Activated CD4-positive, alpha-beta T cell treated with anti-CD3 and anti-CD28 coated beads for 36 hours (primary cell): ENCODE measurements around the gene ADAMTS12. TPM values are rescaled to one million over a fixed set of nuclear protein-coding genes. Genes with fewer than 3 reads are reported as not detected.

ENCODE experiments used
- ATAC-seq: fragments of 200-7000 bp; cut with Tn5 transposase; one replicate; pipeline ENCODE4 v1.10.0; 2021; ENCODE audit warnings: mild to moderate bottlenecking, moderate library complexity
- CTCF ChIA-PET: fragments of 350-600 bp; sonication (Branson Sonifier 250); formaldehyde crosslinking; loops from one replicate; lab custom pipeline; 2021; ENCODE audit warnings: antibody characterized with exemption; lab: Charles Lee
- POLR2A ChIA-PET: fragments of 350-600 bp; sonication (Branson Sonifier 250); formaldehyde crosslinking; loops from one replicate; lab custom pipeline; 2021; ENCODE audit warnings: antibody characterized with exemption, inconsistent platforms; lab: Charles Lee
- DNase-seq: peaks from one replicate; pipeline ENCODE4 v3.0.0-alpha.2; 2020
- H3K27ac Mint-ChIP-seq: one replicate; pipeline ENCODE4 v1.8.0; 2021; ENCODE audit warnings: mixed read lengths
- H3K27me3 Mint-ChIP-seq: one replicate; pipeline ENCODE4 v1.8.0; 2021; ENCODE audit warnings: mixed read lengths
- H3K36me3 Mint-ChIP-seq: one replicate; pipeline ENCODE4 v1.8.0; 2021; ENCODE audit warnings: low read depth, mixed read lengths
- H3K4me1 Mint-ChIP-seq: one replicate; pipeline ENCODE4 v1.8.0; 2021; ENCODE audit warnings: mixed read lengths
- H3K4me3 Mint-ChIP-seq: one replicate; pipeline ENCODE4 v1.8.0; 2021; ENCODE audit warnings: mild to moderate bottlenecking, moderate library complexity, mixed read lengths
- H3K9me3 Mint-ChIP-seq: one replicate; pipeline ENCODE4 v1.8.0; 2021; ENCODE audit warnings: low read depth, mixed read lengths
- intact Hi-C, 2 experiments: fragments of 100-400 bp; cut with DNase I in 1 of 2; cut with micrococcal nuclease in 1 of 2; formaldehyde crosslinking; loops; one replicate each; pipeline versions ENCODE4 v1.14.2 to v1.15.1; 2022 to 2024; cut with DNase I, micrococcal nuclease
- total RNA-seq, 2 experiments: library from RNA; stranded (reverse); gene quantifications; one replicate each; pipeline ENCODE4 v1.2.3, GENCODE V29; 2021

The ADAMTS12 gene
- total RNA-seq, 2 experiments from 2014 or later: not detected

GRCh38 chr5:33635582-33635981, 256.2 kb downstream of the ADAMTS12 start:
- Mint-ChIP-seq H3K36me3 (no peaks in the 10 kb centered on the region), H3K4me1 (no peaks in the 10 kb centered on the region), H3K9me3 (no peaks in the 10 kb centered on the region), H3K27ac (no peak overlapping the region), H3K4me3 (no peak overlapping the region), H3K27me3 (peaks cover 8% of the 10 kb centered on the region)
- DNase-seq (no peak), ATAC-seq (no peak)
- CTCF ChIA-PET: interaction anchor here (0.5 kb wide), 1 partner anchor 601 kb away, joined by 3 read pairs; no protein-coding TSS in a partner anchor
- POLR2A ChIA-PET: no interaction called here
- intact Hi-C loops: no loop called here

DNA sequence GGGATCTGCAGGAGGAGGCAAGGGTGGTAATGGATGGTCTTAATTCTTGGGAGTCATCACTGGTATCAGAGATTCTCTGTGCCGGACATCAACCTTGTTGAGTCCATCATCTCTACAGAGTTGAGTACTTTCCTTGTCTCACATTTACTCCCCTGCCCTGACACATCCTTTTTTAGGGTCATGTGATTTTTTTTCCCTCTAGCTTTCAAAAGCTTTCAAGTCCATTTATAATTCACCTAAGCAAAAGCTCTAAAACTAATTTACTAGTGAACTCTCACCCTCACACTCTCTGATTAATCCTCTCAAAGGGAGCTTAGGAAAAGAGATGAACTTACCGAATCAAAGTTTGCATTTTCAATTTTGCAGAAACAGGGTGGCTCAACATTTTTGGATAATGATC, 258.1 kb downstream of the ADAMTS12 start:
- H3K27me3 Mint-ChIP-seq: peaks cover 4% of the 10 kb centered on the region
- DNase-seq (no peak), ATAC-seq (no peak)
- no peaks in the 10 kb centered on the region for H3K9me3 Mint-ChIP-seq
- ChIA-PET POLR2A (no interaction called here), CTCF (interaction anchor here (0.6 kb wide), 1 partner anchor 275 kb away, joined by 3 read pairs; no protein-coding TSS in a partner anchor)
- no peak overlapping the region for H3K27ac Mint-ChIP-seq
- intact Hi-C loops: no loop called here
- H3K36me3 Mint-ChIP-seq: no peaks in the 10 kb centered on the region
- H3K4me3 Mint-ChIP-seq: no peak overlapping the region
- no peaks in the 10 kb centered on the region for H3K4me1 Mint-ChIP-seq

DNA sequence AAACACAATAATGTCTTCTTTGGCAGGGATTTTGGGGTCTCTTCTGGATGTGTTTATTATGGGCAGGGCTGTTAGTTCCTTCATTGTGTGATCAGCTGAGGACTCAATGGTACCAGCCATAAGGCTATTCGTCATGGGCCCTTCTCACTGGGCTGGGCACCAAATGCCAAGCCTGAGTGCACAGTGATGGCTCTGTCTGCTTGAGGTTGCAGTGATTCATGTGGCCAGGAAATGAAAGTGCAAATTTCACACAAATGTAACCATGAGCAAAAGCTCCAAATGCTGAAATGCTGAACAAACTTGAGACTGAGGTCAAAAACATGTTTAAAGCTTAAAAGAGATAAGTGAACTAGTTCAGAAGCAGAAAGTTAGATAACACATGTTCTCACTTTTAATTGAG, 260.0 kb downstream of the ADAMTS12 start:
- H3K4me1 Mint-ChIP-seq: no peaks in the 10 kb centered on the region

DNA sequence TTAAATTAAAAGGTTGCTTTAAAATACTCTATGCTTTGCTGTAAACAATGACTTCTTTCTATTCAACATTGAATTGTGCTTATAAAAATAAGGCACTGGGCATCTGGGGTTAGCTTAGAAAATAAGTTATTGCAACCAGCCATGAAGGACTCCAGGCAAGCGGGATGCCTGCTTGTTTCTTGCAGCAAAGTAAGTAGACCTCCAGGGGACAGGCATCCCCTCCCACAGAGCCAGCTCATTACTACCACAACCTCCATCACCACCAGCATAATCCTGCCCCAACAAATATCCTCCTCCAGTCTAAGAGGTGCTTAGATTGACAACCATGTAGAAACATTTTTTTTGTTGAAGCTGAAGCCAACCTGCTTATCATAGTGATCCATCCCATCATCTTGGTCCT, 260.7 kb downstream of the ADAMTS12 start:
- no peak overlapping the region for H3K27ac Mint-ChIP-seq
- no peak overlapping the region for H3K4me3 Mint-ChIP-seq
- intact Hi-C loops: no loop called here
- no peaks in the 10 kb centered on the region for H3K9me3 Mint-ChIP-seq
- H3K4me1 Mint-ChIP-seq: no peaks in the 10 kb centered on the region
- CTCF ChIA-PET: no interaction called here
- ATAC-seq (no peak), DNase-seq (no peak)
- POLR2A ChIA-PET: interaction anchor here (0.6 kb wide), 1 partner anchor 21 kb away, joined by 3 read pairs; no protein-coding TSS in a partner anchor
- no peaks in the 10 kb centered on the region for H3K36me3 Mint-ChIP-seq
- H3K27me3 Mint-ChIP-seq: no peaks in the 10 kb centered on the region

More for the DNA sequence above, 260.0 kb downstream of the ADAMTS12 start:
- intact Hi-C loops: no loop called here
- ChIA-PET CTCF (interaction anchor here (0.9 kb wide), 1 partner anchor 10 kb away, joined by 4 read pairs; no protein-coding TSS in a partner anchor), POLR2A (no interaction called here)
- H3K27ac Mint-ChIP-seq: no peak overlapping the region
- no peaks in the 10 kb centered on the region for H3K9me3 Mint-ChIP-seq
- no peaks in the 10 kb centered on the region for H3K36me3 Mint-ChIP-seq
- peaks cover 2% of the 10 kb centered on the region for H3K27me3 Mint-ChIP-seq
- no peak overlapping the region for H3K4me3 Mint-ChIP-seq
- no peak for DNase-seq
- ATAC-seq: peak; percentile 33

DNA sequence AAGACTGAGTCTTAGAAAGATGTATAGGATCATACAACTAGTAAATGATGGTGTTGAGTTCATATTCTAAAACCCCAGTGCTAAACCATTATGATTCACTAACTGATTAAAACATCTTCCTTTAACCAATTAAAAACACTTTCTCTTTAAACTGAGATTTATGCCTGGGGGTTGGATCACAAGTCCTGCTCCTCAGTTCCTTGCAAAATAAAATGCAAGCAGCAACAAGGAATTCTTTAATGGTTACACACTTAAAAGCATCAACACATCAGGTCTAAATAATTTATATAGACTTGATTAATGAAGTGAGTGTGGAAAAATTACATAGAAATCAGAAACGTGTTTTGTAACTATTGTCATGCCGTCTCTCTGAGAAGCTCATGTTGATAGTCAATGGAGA, 261.8 kb downstream of the ADAMTS12 start:
- Mint-ChIP-seq H3K4me1 (no peaks in the 10 kb centered on the region), H3K9me3 (no peaks in the 10 kb centered on the region), H3K36me3 (no peaks in the 10 kb centered on the region), H3K27me3 (no peaks in the 10 kb centered on the region), H3K4me3 (no peak overlapping the region), H3K27ac (no peak overlapping the region)
- DNase-seq: no peak
- ATAC-seq: no peak
- ChIA-PET POLR2A (no interaction called here), CTCF (no interaction called here)
- intact Hi-C loops: no loop called here

DNA sequence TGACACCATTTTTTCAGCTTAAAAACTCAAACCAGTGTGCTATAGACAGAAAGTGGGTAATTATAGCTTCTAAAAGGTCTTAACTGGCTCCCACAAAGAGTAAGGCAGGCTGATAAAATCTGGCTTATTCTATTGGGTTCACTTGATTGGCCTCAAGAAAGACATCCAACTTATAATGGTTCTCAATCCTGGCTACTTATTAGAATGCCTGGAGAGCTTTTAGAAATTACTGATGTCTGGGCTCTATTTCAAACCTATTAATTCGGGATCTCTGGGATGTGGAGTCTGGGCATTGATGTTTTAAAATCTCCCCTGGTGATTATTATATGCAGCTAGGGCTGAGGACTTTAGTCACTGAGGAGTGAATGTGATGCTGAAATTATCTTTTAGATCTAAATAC, 263.0 kb downstream of the ADAMTS12 start:
- Mint-ChIP-seq H3K36me3 (no peaks in the 10 kb centered on the region), H3K4me3 (no peak overlapping the region), H3K4me1 (no peaks in the 10 kb centered on the region), H3K9me3 (no peaks in the 10 kb centered on the region), H3K27ac (no peak overlapping the region), H3K27me3 (peaks cover 2% of the 10 kb centered on the region)
- ChIA-PET CTCF (interaction anchor here (1.4 kb wide), 1 partner anchor 43 kb away, joined by 4 read pairs; no protein-coding TSS in a partner anchor), POLR2A (no interaction called here)
- ATAC-seq (no peak), DNase-seq (no peak)
- intact Hi-C loops: no loop called here

GRCh38 chr5:33621514-33621913, 270.3 kb downstream of the ADAMTS12 start:
- intact Hi-C loops: no loop called here
- no peak overlapping the region for H3K4me3 Mint-ChIP-seq
- H3K36me3 Mint-ChIP-seq: no peaks in the 10 kb centered on the region
- H3K27ac Mint-ChIP-seq: no peak overlapping the region
- no peaks in the 10 kb centered on the region for H3K4me1 Mint-ChIP-seq
- ATAC-seq: no peak
- no peak for DNase-seq
- H3K27me3 Mint-ChIP-seq: peaks cover 13% of the 10 kb centered on the region
- ChIA-PET CTCF (no interaction called here), POLR2A (no interaction called here)
- H3K9me3 Mint-ChIP-seq: no peaks in the 10 kb centered on the region

DNA sequence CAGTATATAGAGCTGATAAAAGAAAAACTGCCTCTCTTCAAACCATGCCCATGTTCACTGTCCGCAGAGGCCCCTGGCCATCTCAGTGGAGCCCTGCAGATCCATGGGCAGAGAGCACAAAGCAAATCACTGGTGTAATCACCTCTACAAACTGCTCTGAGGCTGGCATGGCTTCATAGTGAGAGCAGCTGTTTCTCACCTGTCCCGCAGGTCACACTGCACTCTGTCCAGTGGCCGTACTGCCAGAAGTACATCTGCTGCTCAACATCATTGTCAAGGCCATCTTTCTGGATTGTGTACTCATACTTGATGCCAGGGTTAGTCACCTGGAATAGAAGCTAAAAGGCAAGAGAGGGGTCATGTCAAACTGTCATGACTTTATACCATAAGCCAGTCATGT, 277.8 kb downstream of the ADAMTS12 start:
- no peak overlapping the region for H3K27ac Mint-ChIP-seq
- CTCF ChIA-PET: no interaction called here
- ATAC-seq (no peak), DNase-seq (no peak)
- no peaks in the 10 kb centered on the region for H3K9me3 Mint-ChIP-seq
- H3K4me1 Mint-ChIP-seq: no peaks in the 10 kb centered on the region
- no peak overlapping the region for H3K4me3 Mint-ChIP-seq
- H3K36me3 Mint-ChIP-seq: no peaks in the 10 kb centered on the region
- intact Hi-C loops: no loop called here
- no peaks in the 10 kb centered on the region for H3K27me3 Mint-ChIP-seq
- POLR2A ChIA-PET: interaction anchor here (0.6 kb wide), 1 partner anchor 73 kb away, joined by 3 read pairs; no protein-coding TSS in a partner anchor

GRCh38 chr5:33612386-33612785, 279.4 kb downstream of the ADAMTS12 start:
- Mint-ChIP-seq H3K4me1 (no peaks in the 10 kb centered on the region), H3K9me3 (no peaks in the 10 kb centered on the region), H3K27me3 (peaks cover 3% of the 10 kb centered on the region), H3K27ac (no peak overlapping the region), H3K4me3 (no peak overlapping the region), H3K36me3 (no peaks in the 10 kb centered on the region)
- intact Hi-C loops: no loop called here
- DNase-seq (no peak), ATAC-seq (no peak)
- ChIA-PET CTCF (no interaction called here), POLR2A (no interaction called here)

DNA sequence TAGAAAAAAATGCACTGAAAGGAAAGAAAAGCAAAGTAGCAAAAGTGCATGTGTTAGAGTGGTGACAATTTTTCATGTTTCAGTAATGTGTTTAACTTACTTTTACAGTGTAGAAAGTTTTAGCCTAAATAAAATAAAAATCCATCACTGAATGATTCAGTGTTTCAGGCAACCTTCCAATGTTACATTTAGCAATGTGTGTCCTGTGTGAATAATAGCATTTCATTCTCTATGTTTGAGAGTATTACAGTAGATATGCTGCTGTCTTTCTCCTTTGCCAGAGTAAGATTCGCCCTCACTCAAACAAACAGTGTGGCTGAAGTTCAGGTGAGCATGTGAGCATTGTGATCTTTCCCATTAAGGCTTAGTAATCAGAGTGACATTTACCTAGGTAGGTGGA, 279.9 kb downstream of the ADAMTS12 start:
- ChIA-PET CTCF (no interaction called here), POLR2A (no interaction called here)
- no peak overlapping the region for H3K4me3 Mint-ChIP-seq

GRCh38 chr5:33608344-33609041, 283.3 kb downstream of the ADAMTS12 start:
- POLR2A ChIA-PET: no interaction called here
- Mint-ChIP-seq H3K4me3 (no peak overlapping the region), H3K9me3 (no peaks in the 10 kb centered on the region), H3K27me3 (peaks cover 3% of the 10 kb centered on the region), H3K27ac (no peak overlapping the region), H3K4me1 (no peaks in the 10 kb centered on the region), H3K36me3 (no peaks in the 10 kb centered on the region)
- intact Hi-C loops: no loop called here
- ATAC-seq (no peak), DNase-seq (no peak)
- CTCF ChIA-PET: interaction anchor here (1.5 kb wide), 1 partner anchor 10 kb away, joined by 3 read pairs; no protein-coding TSS in a partner anchor

More for the DNA sequence above, 279.9 kb downstream of the ADAMTS12 start:
- Mint-ChIP-seq H3K27ac (no peak overlapping the region), H3K9me3 (no peaks in the 10 kb centered on the region), H3K4me1 (no peaks in the 10 kb centered on the region), H3K36me3 (no peaks in the 10 kb centered on the region), H3K27me3 (peaks cover 3% of the 10 kb centered on the region)
- intact Hi-C loops: no loop called here
- ATAC-seq: no peak
- DNase-seq: no peak

DNA sequence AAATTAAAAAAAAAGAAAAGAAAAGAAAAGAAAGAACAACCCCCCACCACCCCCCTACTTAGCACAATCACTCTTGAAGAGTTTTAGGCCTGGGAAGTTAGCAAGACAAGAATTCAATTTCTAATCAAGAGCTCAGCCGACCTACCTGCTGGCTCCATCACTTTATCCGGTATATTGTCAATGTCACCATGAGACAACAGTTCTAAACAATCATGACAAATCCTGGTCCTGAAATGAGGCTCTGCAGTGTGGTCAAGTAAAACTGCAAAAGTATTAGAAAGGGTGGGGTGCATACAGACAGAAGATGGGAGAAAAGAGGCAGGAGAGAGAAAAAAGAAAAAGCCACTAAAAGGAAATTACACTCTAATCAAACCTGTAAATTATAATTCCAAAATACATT, 287.3 kb downstream of the ADAMTS12 start:
- H3K4me1 Mint-ChIP-seq: no peaks in the 10 kb centered on the region
- DNase-seq (no peak), ATAC-seq (no peak)
- intact Hi-C loops: no loop called here
- H3K9me3 Mint-ChIP-seq: no peaks in the 10 kb centered on the region
- H3K4me3 Mint-ChIP-seq: no peak overlapping the region
- ChIA-PET POLR2A (no interaction called here), CTCF (interaction anchor here (0.5 to 0.6 kb wide), 2 partner anchors 55 to 58 kb away, joined by 3 read pairs; no protein-coding TSS in a partner anchor)
- H3K27ac Mint-ChIP-seq: no peak overlapping the region
- peaks cover 8% of the 10 kb centered on the region for H3K27me3 Mint-ChIP-seq
- no peaks in the 10 kb centered on the region for H3K36me3 Mint-ChIP-seq
